Astrocyte of the hippocampus (primary cell): ENCODE data around the gene TYK2.
A peak's percentile ranks its signal among the peaks of the same experiment; 100 is the strongest.

Source experiments
- DNase-seq: peaks from one replicate; pipeline ENCODE4 v3.0.0; 2011; ENCODE audit warnings: low read depth, low spot score

TYK2 gene

GRCh38 chr19:10315335-10316214 is 64.8 kb downstream of the TYK2 start, which contains the start of gene FDX2:
TSS of gene FDX2 (minus strand) at chr19:10316015. CDS start at chr19:10315996, 19 bp downstream.
- DNase-seq = peak; percentile 91

GRCh38 chr19:10309423-10309822 is 70.9 kb downstream of the TYK2 start, which contains the start of gene ZGLP1:
TSS of gene ZGLP1 (minus strand) at chr19:10309815.
- DNase-seq = no peak

GRCh38 chr19:10306327-10306726 is 74.0 kb downstream of the TYK2 start:
- DNase-seq = no peak

GRCh38 chr19:10305139-10305806 is 75.1 kb downstream of the TYK2 start:
- DNase-seq = no peak
